ENCODE measurements around the gene APOBEC4.

DNA sequence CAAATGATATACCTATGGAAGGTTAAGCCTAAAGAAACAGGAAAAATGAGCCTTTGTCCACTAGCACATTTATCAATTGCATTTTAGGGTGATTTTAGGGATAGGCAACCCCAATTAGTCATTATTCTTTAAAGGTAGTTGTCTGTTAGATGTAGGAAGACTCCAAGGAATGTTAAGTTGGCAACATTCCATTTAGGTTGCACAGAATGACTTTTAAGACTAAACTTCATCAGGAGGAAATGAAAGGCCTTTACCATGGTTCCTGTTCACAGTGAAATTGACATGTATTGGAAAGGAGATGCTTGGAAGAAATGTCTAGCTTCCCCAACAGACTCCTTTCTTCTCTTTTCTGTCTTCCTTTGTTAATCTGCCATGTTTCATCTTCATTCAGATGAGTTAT, 1.6 kb upstream of the APOBEC4 start:
- TF ChIP-seq CTCF (IDR thresholded peaks at IDR 0.05; ENCODE audit: poor library complexity, severe bottlenecking) (no peak), POLR2AphosphoS5 (IDR thresholded peaks at IDR 0.05) (no peak), EP300 (conservative IDR thresholded peaks at IDR 0.05; ENCODE audit: poor library complexity, severe bottlenecking) (no peak), RAD21 (conservative IDR thresholded peaks at IDR 0.05) (no peak), EZH2 (IDR thresholded peaks at IDR 0.05; ENCODE audit: borderline replicate concordance, insufficient read depth, low read length, poor library complexity, severe bottlenecking) (no peak), REST (IDR thresholded peaks at IDR 0.05; ENCODE audit: borderline replicate concordance) (no peak), SMC3 (conservative IDR thresholded peaks at IDR 0.05; ENCODE audit: poor library complexity) (no peak)

All from neural cell (in vitro differentiated cells).